OCI-M2 (cell line): ENCODE results near the gene TMEM30B.
"Not testable (repeated sequence)": the region's sequence is repeated elsewhere in the genome, so short reads cannot be mapped to it uniquely, and the experiment has no call there.

Experiments used
- DNase-seq: peaks from one replicate; lab custom pipeline; 2025; ENCODE audit not compliant: unreplicated experiment; lab: John Stamatoyannopoulos, UW

TMEM30B gene

GRCh38 chr14:61266891-61267740 is 14.0 kb downstream of the TMEM30B start:
- DNase-seq, result no peak

DNA sequence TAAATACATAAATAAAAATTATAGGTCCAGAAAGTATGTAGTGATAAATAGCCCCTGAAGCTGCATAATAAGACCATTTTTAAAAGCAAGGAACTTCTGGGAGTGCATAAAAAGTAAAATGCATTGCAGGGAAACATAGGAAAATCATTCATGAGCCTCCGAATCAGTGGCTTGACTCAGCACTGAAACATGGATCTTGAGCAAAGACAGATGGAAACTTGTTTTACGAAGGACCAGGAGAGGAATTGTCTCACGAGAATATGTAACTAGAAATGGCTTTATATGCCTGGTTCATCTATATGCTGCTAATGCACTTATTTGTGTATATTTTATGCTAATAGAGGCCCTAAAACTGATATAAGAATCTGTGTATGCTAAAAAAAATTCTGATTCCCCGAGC is 14.7 kb downstream of the TMEM30B start:
- DNase-seq, result no peak

DNA sequence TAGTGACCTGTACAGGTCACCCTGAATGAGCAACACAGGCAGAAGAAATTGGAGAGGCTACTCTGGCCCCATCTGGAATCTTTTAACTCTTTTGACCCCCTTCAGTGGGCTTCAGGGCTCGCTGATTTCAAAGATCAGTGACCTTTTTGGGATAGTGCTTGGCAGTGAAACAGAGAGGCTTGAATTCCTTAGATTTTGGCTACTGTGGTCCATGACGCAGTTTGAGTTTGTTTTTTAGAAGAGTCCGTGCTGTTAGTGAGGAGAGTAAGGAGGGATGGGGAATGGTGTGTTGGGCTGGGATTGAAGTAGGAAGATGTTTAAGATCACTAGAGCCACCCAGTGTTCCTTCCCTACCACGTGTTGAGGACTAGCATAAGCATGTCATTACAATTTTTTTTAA is 16.5 kb downstream of the TMEM30B start:
- DNase-seq, result no peak

DNA sequence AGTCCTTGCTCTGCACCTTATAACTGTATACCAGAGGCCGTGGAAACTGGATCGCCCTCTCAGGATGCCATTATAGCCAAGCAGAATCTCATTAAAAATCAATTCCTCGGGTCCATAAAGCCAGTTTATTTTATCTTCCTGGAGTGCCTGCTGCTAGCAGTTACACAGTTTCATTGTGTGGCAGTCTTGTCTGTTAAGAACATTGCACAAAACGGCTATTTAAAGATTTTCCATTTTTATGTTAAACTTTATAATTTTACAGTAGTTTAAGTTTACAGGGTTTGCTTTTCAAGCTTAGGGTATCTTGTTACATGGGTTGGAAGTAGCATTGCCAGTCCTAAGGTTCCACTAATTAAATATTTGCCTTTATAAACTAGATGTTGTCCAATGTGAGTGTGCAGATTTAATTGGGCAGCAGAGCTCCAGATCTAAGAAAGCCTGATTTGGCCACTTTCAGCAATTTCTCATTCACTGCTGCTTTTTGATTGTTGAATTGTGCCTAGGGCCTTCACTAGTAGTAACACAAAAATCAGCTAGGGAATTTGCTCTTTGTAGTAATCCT is 17.0 kb downstream of the TMEM30B start:
- DNase-seq, result no peak

- DNase-seq, result no peak
Measured at GRCh38 chr14:61262082-61262481, 19.1 kb downstream of the TMEM30B start.

- DNase-seq, result no peak
Measured at GRCh38 chr14:61260939-61261776, 20.0 kb downstream of the TMEM30B start.

- no peak for DNase-seq
Measured at GRCh38 chr14:61258985-61259384, 22.2 kb downstream of the TMEM30B start.

- no peak for DNase-seq
Measured at GRCh38 chr14:61257469-61258057, 23.6 kb downstream of the TMEM30B start.

DNA sequence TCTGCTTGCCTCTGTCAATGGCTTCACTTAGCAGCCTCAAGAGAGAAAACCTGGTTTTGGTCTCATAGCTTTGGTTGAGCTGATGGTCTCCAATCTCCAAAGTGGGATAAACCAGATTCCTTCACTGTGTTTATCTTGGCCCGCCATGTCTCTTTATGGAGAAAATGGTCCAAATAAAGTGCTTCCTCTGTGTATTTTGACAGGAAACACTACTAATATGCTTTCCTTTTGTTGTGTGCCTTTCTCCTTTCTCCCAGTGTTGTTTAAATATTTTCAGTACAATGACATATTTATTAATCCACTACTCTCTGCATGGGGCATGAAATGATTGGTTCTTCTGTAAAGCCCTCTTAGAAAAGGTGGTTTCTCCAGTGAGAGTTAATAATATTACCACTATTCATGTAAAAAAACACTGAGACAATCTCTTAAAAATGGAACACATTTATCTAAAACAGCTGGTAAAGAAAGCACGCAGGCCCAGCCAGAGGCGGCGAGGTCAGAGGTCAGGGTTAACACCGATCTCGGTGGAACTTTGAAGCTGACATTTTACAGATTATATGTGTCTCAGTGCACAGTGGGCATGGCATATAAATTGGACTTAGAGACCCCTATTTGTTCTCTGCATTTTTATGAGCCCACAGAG is 24.2 kb downstream of the TMEM30B start:
- no peak for DNase-seq

DNA sequence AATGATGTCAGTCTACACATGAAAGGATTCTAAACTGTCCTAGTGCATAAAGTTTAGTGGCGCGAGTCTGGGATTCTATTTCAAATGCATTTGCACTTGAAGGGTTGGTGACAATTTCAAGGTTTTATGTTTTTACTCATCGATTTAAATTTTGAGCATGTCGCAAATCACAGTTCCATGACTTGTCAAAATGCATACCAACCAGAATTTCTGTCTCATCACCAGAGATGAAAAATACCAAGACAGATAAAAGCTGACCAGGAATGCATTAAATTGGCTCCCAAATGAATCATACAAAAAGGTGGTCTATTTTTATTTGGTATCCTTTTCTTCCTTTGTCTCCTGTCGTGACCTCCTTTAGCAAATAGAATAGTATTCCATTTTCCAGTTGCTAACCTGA is 25.2 kb downstream of the TMEM30B start:
- DNase-seq, result no peak

GRCh38 chr14:61254808-61255526 is 26.2 kb downstream of the TMEM30B start:
- no peak for DNase-seq

DNA sequence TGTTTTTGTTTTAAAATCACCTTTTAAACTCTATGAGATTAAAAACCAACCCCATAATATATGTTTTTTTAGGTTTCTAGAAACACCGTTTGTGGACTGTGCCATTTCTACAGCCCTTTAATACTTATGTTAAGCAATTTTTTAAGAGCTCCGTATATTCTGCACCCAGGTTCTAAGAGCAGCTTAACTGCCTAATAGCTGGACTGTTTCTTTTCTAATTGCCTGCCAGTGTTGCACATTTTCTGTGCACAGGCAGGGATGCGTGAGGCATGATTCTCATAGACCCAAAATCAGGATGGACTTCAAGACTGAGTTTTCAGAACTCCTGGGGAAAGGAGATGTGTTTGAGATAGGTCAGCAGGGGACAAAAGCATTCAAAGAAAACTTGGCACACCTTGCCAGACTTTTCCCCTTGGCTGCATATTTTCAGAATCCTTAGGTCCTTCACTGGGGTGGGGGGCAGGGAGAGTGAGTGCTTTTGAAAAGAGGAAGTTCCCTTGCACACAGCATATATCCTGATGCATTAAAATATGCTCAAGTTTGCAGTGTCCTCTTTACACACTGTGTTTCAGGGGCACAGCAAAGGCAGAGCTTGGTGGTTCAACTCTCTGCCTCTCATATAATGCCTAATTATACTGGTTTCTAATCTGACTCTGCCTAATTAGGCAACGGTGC is 27.9 kb downstream of the TMEM30B start:
- DNase-seq, result no peak

- peak; percentile 50 for DNase-seq
Measured at GRCh38 chr14:61252369-61253063, 28.6 kb downstream of the TMEM30B start.

DNA sequence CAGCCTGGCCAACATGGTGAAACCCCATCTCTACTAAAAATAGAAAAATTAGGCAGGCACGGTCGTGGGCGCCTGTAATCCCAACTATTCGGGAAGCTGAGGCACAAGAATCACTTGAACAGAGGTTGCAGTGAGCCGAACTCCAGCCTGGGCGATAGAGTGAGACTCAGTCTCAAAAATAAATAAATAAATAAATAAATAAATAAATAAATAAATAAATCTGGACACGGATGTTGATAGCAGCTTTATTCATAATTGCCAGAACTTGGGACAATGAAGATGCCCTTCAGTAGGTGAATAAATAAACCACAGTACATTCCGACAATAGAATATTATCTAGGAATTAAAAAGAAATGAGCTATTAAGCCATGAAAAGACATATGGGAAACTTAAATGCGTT is 31.1 kb downstream of the TMEM30B start:
- no peak for DNase-seq

DNA sequence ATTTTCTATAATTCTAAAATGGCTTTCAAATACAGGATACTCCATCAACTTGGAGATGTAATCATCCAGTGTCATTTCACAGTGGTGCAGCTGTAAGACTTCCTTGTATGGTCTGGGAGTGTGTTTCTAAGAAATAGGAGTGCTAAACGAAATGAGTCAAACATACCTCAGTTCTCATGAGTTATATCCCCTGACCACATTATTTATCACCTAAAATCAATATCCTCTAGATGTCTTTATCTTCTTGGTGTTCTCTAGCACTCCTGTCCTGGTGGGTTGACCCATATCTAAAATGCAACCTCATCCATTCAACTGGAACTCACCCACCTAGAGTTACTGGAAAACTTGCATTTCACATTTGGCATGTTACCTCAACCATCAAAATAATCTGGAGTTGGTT is 33.2 kb downstream of the TMEM30B start:
- DNase-seq, result no peak

GRCh38 chr14:61246721-61247120 is 34.4 kb downstream of the TMEM30B start:
- DNase-seq, result no peak

DNA sequence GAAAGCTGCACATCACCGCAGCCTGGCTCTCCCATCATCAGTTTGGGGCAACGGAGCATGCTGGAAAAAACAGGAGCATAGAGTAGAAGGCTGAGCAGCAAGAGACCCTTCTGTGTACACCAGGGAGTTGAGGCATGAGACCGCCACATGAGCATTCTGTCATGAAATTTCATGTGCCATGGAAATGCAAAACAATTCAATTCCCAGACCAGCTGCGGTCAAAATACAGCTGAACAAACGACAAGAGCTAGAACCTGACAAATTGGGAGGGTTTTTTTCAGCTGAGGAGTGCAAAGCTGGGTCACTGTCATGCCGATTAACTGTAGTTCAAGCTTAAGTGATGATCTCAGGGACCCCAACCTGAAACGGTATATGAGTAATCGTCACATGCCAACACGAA is 37.1 kb downstream of the TMEM30B start:
- DNase-seq, result no peak

DNA sequence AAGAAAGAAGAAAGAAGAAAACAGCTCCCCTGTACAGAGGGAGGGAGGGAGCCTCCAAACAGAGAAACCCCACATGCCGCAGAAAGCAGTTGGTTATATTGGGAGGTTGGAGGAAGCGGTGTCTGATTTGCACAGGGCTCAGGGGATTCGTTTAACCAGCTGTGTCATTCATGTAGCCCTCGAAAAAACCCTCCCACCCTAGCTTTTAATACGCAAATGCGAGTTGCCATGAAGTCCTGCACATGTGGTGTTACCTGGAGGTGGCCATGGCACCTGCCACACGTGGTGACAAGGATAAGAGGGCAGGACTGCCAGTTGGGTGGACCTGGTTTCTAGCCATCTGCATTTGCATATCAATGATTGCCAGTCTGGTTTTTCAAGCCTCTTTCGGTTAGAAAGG is 40.9 kb downstream of the TMEM30B start:
- no peak for DNase-seq

GRCh38 chr14:61239285-61239684 is 41.9 kb downstream of the TMEM30B start:
- not testable (repeated sequence) for DNase-seq
